Activated T-cell treated with anti-CD3 and anti-CD28 coated beads, Interleukin-2, amount 50 U/mL, for 4 hours (primary cell): ENCODE results near the gene AGO4. TPM values are rescaled to one million over a fixed set of nuclear protein-coding genes. Genes with fewer than 3 reads are reported as not detected.
"Not testable (repeated sequence)": the region's sequence is repeated elsewhere in the genome, so short reads cannot be mapped to it uniquely, and the experiment has no call there.

Experiments
- ATAC-seq, 2 donors: fragments of 200-7000 bp; cut with Tn5 transposase; one replicate each; pipeline ENCODE4 v1.10.0; 2021
- DNase-seq: peaks from one replicate; pipeline ENCODE4 v3.0.0-alpha.2; 2020
- H3K27me3 Mint-ChIP-seq: one replicate; pipeline ENCODE4 v1.8.0; 2021; ENCODE audit warnings: low read depth, mixed read lengths
- H3K36me3 Mint-ChIP-seq: one replicate; pipeline ENCODE4 v1.8.0; 2022; ENCODE audit warnings: mixed read lengths; ENCODE audit not compliant: insufficient read depth
- H3K4me1 Mint-ChIP-seq: one replicate; pipeline ENCODE4 v1.8.0; 2021; ENCODE audit warnings: low read depth, mixed read lengths
- H3K4me3 Mint-ChIP-seq: one replicate; pipeline ENCODE4 v1.8.0; 2021; ENCODE audit warnings: mild to moderate bottlenecking, moderate library complexity, mixed read lengths
- H3K9me3 Mint-ChIP-seq: one replicate; pipeline ENCODE4 v1.8.0; 2021; ENCODE audit warnings: mixed read lengths
- total RNA-seq, 3 donors: library from RNA; stranded (reverse); gene quantifications; one replicate each; pipeline ENCODE4 v1.2.1, GENCODE V29; 2021

AGO4 gene
- 1 to 10 TPM; 1.9 to 3.1 (median 2.9) TPM for total RNA-seq

DNA sequence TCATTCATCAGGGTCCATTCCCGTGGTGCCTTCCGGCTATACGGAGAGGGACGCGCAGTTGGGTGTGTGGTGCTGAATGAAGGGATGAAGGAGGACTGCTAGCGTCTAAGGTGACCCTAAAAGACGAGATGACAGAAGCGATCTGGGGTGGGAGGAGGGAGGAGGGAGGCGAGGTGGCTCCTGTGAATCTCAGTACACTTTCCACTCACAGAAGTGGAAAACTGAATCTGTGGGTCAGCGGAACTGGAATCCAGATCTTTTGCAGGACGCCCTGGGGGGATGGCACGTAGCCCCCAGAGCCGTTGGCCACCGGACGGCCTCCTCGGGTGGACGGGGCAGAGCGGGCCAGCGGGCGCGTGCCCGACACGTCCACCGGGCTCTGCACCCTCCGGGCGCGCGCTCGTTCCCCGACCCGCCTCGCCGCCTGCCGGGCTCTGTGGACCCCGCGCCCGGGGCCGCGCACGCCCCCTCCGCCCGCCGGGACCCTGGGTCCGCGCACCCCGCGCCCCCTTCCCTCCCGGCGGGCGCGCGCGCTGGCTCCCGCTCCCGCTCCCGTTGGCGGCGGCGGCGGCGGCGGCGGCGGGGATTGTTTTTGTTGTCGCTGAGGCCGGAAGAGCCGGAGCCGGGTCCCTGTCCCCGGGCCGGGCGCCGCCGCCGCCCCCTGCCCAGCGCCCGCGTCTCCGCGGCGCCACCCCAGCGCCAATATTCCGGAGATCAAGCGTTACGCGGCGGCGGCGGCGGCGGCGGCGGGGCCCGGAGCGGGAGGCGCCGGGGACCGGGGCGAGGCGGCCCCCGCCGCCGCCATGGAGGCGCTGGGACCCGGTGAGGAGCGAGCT lies at the start of gene AGO4:
Gene AGO4 (plus strand): TSS at position 403 of the 836 bp plus-strand sequence. CDS start 401 bp downstream, at position 804.
- Mint-ChIP-seq H3K4me3 (peak within 1 kb of the TSS; percentile 92), H3K27me3 (no peaks in the 10 kb centered on the region), H3K4me1 (peaks cover 35% of the 10 kb centered on the region), H3K9me3 (no peaks in the 10 kb centered on the region), H3K36me3 (no peaks in the 10 kb centered on the region)
- DNase-seq: peak; percentile 17
- peak; percentile 68 to 70 for ATAC-seq

DNA sequence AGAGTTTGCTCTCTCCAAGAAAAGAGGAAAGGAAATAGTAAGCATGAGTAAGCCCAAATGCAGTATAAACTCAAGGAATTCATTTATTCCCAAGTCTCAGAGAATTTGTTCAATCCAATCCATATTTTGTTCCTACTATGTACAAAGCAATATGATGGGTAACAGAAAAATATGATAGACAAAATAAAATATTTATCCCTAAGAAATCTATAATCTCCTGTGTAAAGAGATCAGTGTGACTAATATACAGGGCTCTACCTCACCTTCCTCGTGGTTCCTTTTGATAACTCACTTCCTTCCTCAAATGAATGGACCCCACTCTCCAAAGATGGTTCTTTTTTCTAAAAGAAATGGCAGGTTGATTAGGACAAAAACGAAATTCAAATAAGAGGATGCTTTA lies 45.7 kb upstream of the AGO4 start:
- DNase-seq: no peak
- no peaks in the 10 kb centered on the region for H3K9me3 Mint-ChIP-seq
- H3K4me1 Mint-ChIP-seq: peaks cover 2% of the 10 kb centered on the region
- H3K36me3 Mint-ChIP-seq: peaks cover 7% of the 10 kb centered on the region
- no peaks in the 10 kb centered on the region for H3K27me3 Mint-ChIP-seq
- ATAC-seq: no peak
- no peak overlapping the region for H3K4me3 Mint-ChIP-seq

DNA sequence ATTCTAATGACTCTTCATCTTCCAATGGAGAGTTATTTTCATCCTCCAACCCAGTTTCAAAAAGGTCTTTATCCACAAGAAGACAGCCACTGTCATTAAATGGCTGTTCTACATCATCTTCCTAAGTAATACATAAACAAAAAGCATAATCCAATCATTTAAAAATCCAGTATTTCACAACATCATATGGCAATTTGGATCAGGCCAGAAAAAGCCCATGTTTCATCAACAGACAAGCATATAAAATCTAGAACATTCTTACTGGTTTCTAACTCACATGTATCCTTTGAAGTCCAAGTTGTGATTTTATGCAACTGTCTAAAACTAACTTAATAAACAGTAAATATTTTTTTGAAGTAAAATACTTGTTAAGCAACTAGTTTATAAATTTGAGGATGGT lies 44.6 kb upstream of the AGO4 start:
- H3K36me3 Mint-ChIP-seq: peaks cover 7% of the 10 kb centered on the region
- no peak overlapping the region for H3K4me3 Mint-ChIP-seq
- peaks cover 2% of the 10 kb centered on the region for H3K4me1 Mint-ChIP-seq
- ATAC-seq (no peak), DNase-seq (no peak)
- no peaks in the 10 kb centered on the region for H3K9me3 Mint-ChIP-seq
- H3K27me3 Mint-ChIP-seq: no peaks in the 10 kb centered on the region

DNA sequence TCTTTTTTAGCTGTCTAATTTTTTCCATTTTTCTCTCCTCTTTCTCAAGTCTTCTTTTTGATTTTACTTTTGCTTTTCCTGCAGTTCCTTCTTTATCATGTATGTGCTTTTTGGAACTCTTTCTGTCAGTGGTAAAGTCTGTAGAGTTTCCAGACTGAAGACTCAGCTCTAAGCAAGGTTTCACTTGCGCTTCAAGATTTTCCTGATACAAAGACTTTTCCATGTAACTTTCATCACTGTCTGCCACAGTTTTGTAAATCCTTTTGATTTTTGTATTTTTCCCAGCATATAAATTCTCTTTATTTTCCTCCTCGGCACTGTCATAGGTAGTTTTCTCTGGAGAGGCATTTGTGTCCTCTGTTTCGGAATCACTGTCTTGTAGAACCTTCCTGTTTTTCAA lies 43.5 kb upstream of the AGO4 start:
- Mint-ChIP-seq H3K27me3 (no peaks in the 10 kb centered on the region), H3K36me3 (peaks cover 5% of the 10 kb centered on the region), H3K9me3 (no peaks in the 10 kb centered on the region), H3K4me1 (peaks cover 6% of the 10 kb centered on the region), H3K4me3 (no peak overlapping the region)
- DNase-seq (no peak), ATAC-seq (no peak)

DNA sequence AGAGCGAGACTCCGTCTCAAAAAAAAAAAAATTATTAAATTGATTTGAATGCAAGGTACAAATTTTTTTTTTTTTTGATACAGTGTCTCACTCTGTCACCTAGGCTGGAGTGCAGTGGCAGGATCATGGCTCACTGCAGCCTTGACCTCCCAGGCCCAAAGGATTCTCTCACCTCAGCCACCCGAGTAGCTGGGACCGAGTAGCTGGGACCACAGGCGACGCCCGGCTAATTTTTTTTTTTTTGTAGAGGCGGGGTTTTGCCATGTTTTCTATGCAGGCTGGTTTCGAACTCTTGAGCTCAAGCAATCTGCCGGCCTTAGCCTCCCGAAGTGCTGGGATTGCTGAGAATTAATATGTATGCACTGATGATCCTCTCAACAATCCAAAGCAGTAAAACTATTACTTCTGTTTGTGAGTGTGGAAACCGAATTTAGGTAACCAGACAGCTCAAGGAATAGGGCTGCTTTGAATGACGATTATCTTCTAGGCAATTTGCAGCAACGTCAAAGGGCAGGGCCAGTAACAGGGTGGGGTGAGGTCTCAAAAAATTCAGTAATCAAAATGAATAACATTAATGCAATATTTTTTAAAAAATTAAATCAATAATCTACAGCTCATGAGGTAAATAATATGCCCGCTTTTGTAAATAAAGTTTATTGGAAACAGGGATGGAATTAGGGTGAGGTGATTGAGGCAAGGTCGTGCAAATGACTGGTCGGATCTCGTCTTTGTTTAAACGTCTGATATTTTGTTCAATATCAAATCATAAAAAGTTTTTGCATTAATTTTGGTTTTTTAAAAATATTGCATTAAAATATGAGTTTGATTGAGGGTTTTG lies 39.2 kb upstream of the AGO4 start:
- no peak for ATAC-seq
- H3K27me3 Mint-ChIP-seq: no peaks in the 10 kb centered on the region
- no peak for DNase-seq
- H3K4me1 Mint-ChIP-seq: peaks cover 8% of the 10 kb centered on the region
- H3K36me3 Mint-ChIP-seq: no peaks in the 10 kb centered on the region
- H3K9me3 Mint-ChIP-seq: no peaks in the 10 kb centered on the region
- H3K4me3 Mint-ChIP-seq: peak overlapping the region; percentile 85

DNA sequence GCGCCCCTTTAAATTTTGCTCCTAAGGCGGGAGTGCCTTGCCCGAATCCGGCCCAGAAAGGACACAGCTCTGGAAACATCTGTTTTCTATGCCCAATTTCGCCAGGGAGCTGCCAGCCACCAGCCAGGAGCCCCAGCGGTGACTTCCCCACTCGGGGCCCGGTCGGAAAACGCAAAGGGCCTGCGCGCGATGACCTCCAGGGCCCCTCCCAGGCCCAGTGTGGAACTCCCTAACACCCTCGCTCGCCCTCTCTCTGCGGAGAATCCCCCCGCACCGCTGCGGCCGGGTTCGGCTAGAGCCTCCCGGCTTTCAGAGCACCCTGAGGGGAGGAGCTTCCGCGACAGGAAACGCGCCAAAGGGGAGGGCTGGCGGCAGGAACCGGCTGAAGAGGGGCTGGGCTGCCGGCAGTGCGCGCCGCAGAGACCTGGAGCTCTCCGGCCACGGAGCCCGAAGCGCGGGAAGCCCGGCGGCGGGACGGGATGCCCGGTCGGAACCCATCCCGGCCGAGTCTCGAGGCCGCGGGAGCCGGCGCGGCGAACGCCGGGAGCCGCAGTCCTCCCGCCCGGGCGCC lies 38.5 kb upstream of the AGO4 start:
- peak; percentile 68 for DNase-seq
- no peaks in the 10 kb centered on the region for H3K36me3 Mint-ChIP-seq
- H3K4me3 Mint-ChIP-seq: peak overlapping the region; percentile 94
- no peaks in the 10 kb centered on the region for H3K9me3 Mint-ChIP-seq
- peaks cover 8% of the 10 kb centered on the region for H3K4me1 Mint-ChIP-seq
- no peaks in the 10 kb centered on the region for H3K27me3 Mint-ChIP-seq
- peak; percentile 92 to 95 for ATAC-seq

DNA sequence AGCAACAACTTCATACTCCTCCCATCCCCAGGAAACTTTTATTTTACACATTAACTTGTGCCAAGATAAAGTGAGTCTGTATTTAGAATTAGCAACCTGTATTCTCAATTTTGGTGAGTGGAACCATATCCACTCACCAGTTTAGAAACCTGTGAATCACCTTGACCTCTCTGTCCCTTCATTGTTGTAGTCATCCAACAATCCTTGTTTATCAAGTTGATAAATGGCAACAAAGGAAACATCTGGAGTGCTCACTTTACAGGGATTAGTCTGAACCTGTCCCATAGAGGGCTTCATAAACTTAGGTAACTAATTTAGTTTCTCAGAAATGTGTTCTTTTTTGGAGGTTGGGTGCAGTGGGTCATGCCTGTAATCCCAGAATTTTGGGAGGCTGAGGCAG lies 34.1 kb upstream of the AGO4 start:
- Mint-ChIP-seq H3K36me3 (no peaks in the 10 kb centered on the region), H3K9me3 (no peaks in the 10 kb centered on the region)

DNA sequence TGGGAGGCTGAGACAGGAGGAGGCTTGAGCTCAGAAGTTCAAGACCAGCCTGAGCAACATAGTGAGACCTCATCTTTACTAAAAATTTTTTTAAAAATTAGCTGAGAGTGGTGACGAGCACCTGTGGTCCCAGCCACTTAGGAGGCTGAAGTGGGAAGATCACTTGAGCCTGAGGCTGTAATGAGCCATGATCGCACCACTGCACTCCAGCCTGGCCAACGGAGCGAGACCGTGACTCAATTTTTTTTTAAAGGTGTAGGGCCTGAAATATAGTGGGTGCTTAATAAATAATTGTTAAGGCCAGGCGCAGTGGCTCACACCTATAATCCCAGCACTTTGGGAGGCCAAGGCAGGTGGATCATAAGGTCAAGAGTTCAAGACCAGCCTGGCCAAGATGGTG lies 31.6 kb upstream of the AGO4 start:
- not testable (repeated sequence) for H3K4me3 Mint-ChIP-seq, ATAC-seq, H3K27me3 Mint-ChIP-seq, H3K9me3 Mint-ChIP-seq, DNase-seq, H3K36me3 Mint-ChIP-seq
- H3K4me1 Mint-ChIP-seq: peaks cover 11% of the 10 kb centered on the region

More for the DNA sequence above, 34.1 kb upstream of the AGO4 start:
- DNase-seq (no peak), ATAC-seq (no peak)
- peaks cover 16% of the 10 kb centered on the region for H3K4me1 Mint-ChIP-seq
- H3K4me3 Mint-ChIP-seq: no peak overlapping the region
- no peaks in the 10 kb centered on the region for H3K27me3 Mint-ChIP-seq

DNA sequence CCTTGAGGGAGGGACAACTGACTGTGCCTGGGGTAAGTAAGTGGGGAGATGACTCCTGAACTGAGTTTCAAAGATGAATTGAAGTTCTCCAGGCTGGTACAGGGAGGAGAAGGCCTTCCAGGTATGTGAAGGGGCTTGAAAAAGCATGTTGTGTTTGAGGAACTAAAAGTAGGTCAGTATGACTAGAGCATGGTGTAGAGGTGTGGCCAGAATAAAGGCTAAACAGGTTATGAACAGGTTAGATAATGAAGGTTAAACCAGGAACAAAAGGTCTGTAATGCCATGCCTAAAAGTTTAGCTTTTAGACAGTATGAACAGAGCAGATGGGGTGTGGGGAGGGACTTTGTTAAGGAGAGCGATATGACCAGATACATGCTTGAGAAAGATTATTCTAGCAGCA lies 30.7 kb upstream of the AGO4 start:
- no peaks in the 10 kb centered on the region for H3K9me3 Mint-ChIP-seq
- no peak overlapping the region for H3K4me3 Mint-ChIP-seq
- ATAC-seq (no peak), DNase-seq (no peak)
- H3K4me1 Mint-ChIP-seq: peaks cover 11% of the 10 kb centered on the region
- no peaks in the 10 kb centered on the region for H3K27me3 Mint-ChIP-seq
- no peaks in the 10 kb centered on the region for H3K36me3 Mint-ChIP-seq

DNA sequence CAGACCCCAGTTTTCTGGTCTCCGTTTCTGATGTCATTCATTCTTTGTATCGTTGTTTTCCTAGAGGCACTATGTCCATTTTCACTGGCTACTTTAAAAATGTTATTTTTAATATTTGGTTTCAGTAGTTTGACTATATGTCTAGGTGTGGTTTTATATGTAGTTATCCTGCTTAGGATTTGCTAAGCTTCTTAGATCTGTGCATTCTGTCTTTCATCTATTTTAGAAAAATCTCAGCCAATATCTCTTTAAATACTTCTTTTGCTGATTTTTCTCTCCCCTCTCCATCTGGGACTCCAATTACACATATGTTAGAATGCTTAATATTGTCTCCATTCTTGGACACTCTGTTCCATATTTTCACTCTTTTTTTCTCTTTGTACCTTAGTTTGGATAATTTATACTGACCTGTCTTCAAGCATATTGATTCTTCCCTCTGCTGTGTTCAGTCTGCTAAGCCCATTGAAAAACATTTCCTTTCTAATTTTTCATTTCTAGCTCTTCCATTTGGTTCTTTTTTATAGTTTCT lies 24.7 kb upstream of the AGO4 start:
- ATAC-seq (no peak), DNase-seq (no peak)
- Mint-ChIP-seq H3K27me3 (no peaks in the 10 kb centered on the region), H3K9me3 (no peaks in the 10 kb centered on the region), H3K4me3 (no peak overlapping the region), H3K4me1 (peaks cover 3% of the 10 kb centered on the region), H3K36me3 (no peaks in the 10 kb centered on the region)

DNA sequence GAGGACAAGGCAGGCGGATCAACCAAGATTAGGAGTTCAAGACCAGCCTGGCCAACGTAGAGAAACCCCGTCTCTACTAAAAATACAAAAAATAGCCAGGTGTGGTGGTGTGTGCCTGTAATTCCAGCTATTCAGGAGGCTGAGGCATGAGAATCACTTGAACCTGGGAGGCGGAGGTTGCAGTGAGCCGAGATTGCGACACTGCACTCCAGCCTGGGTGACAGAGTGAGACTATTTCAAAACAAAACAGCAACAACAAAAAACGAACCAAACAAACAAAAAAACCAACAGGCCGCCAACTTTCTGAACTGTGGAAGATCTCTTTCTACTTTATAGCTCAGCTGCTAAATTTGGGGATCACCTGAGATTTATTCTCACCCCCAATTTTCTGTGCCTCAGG lies 23.5 kb upstream of the AGO4 start:
- not testable (repeated sequence) for H3K4me3 Mint-ChIP-seq, H3K36me3 Mint-ChIP-seq, H3K9me3 Mint-ChIP-seq, H3K4me1 Mint-ChIP-seq, H3K27me3 Mint-ChIP-seq, ATAC-seq, DNase-seq

DNA sequence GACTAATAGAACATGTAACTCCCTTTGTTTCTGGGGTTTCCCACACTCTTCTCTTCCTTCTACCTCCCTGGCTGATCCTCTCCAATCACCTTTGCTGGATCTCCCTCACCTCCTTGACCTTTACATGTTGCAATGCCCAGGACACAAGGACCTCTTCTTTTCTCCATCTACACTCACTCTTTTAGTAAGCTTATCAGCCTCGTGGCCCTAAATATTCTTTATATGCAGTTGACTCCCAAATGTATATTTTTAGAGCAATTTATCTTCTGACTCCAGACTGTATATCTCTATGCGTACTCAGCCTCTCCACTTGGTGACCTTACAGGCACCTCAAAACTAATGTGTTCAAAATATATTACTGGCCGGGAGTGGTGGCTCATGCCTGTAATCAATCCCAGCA lies 19.7 kb upstream of the AGO4 start:
- Mint-ChIP-seq H3K36me3 (no peaks in the 10 kb centered on the region), H3K9me3 (no peaks in the 10 kb centered on the region), H3K27me3 (no peaks in the 10 kb centered on the region), H3K4me3 (no peak overlapping the region), H3K4me1 (no peaks in the 10 kb centered on the region)
- no peak for ATAC-seq
- DNase-seq: no peak

DNA sequence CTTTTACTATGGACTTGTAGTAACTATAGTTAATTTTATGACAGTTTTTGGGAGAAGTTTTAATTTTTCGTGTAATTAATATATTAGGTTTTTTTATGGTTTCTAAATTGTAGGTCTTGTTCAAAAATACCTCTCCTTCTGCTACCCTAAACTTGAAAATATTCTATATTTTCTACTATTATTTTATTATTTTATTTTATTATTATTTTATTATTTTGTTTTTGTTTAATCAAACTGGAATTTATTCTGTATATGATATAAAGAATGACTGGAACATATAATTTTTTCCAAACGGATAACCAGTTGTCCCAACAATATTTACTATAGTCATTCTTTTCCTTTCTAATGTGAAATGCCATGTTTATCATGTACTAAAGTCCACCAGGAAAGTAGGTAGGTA lies 17.1 kb upstream of the AGO4 start:
- DNase-seq: no peak
- ATAC-seq: no peak
- H3K4me1 Mint-ChIP-seq: no peaks in the 10 kb centered on the region
- no peaks in the 10 kb centered on the region for H3K27me3 Mint-ChIP-seq
- no peaks in the 10 kb centered on the region for H3K9me3 Mint-ChIP-seq
- H3K4me3 Mint-ChIP-seq: no peak overlapping the region
- H3K36me3 Mint-ChIP-seq: no peaks in the 10 kb centered on the region

DNA sequence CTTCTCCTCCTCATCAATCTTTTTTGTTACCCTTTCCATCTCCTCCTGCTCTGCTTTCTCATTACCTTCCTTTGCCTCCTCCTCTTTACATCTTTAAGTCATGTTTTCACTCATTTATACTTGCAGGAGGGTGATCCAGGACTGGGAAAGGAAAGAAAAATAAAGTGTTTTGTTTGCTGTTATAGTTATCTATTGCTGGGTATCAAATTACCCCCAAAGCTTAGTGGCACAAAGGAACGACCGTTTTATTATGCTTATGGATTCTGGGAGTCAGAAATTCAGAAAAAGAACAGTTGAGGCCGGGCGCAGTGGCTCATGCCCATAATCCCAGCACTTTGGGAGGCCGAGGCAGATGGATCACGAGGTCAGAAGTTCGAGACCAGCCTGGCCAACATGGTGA lies 12.5 kb upstream of the AGO4 start:
- no peaks in the 10 kb centered on the region for H3K9me3 Mint-ChIP-seq
- no peak for ATAC-seq
- no peaks in the 10 kb centered on the region for H3K36me3 Mint-ChIP-seq
- no peak for DNase-seq
- no peaks in the 10 kb centered on the region for H3K4me1 Mint-ChIP-seq
- H3K27me3 Mint-ChIP-seq: no peaks in the 10 kb centered on the region
- H3K4me3 Mint-ChIP-seq: no peak overlapping the region
